Mucosa of stomach (tissue), 1 donor: ENCODE results near the gene SLF2.

ENCODE experiments used
- H3K27me3 ChIP-seq: one replicate; pipeline ENCODE4 v1.7.0; 2013; ENCODE audit warnings: mild to moderate bottlenecking, low read length; ENCODE audit not compliant: control insufficient read depth, insufficient read depth
- H3K36me3 ChIP-seq: one replicate; pipeline ENCODE4 v1.7.0; 2013; ENCODE audit warnings: low read length; ENCODE audit not compliant: control insufficient read depth, insufficient read depth
- H3K4me1 ChIP-seq: one replicate; pipeline ENCODE4 v1.7.0; 2013; ENCODE audit warnings: mild to moderate bottlenecking, low read length; ENCODE audit not compliant: control insufficient read depth, insufficient read depth
- H3K4me3 ChIP-seq: one replicate; pipeline ENCODE4 v1.7.0; 2013; ENCODE audit warnings: low read length
- H3K9ac ChIP-seq: one replicate; pipeline ENCODE4 v1.7.0; 2013; ENCODE audit warnings: mild to moderate bottlenecking, low read length, moderate library complexity
- H3K9me3 ChIP-seq: one replicate; pipeline ENCODE4 v1.7.0; 2013; ENCODE audit warnings: mild to moderate bottlenecking, low read length, moderate library complexity; ENCODE audit not compliant: control insufficient read depth
- donor health status: Pancreatic carcinoma.

SLF2 gene

GRCh38 chr10:101012525-101013364 is 100.0 kb downstream of the SLF2 start:
- H3K27me3 ChIP-seq, result peaks cover 15% of the 10 kb centered on the region
- H3K9ac ChIP-seq, result no peak overlapping the region
- H3K36me3 ChIP-seq, result no peaks in the 10 kb centered on the region
- peaks cover 26% of the 10 kb centered on the region for H3K4me1 ChIP-seq
- no peak overlapping the region for H3K4me3 ChIP-seq
- no peaks in the 10 kb centered on the region for H3K9me3 ChIP-seq

- peaks cover 19% of the 10 kb centered on the region for H3K27me3 ChIP-seq
- H3K9ac ChIP-seq, result no peak overlapping the region
- H3K9me3 ChIP-seq, result no peaks in the 10 kb centered on the region
- H3K4me1 ChIP-seq, result peaks cover 27% of the 10 kb centered on the region
- H3K4me3 ChIP-seq, result no peak overlapping the region
- H3K36me3 ChIP-seq, result no peaks in the 10 kb centered on the region
Measured at GRCh38 chr10:101013365-101013825, 100.6 kb downstream of the SLF2 start.

- H3K27me3 ChIP-seq, result peaks cover 25% of the 10 kb centered on the region
- no peaks in the 10 kb centered on the region for H3K9me3 ChIP-seq
- H3K9ac ChIP-seq, result no peak overlapping the region
- peaks cover 35% of the 10 kb centered on the region for H3K4me1 ChIP-seq
- H3K4me3 ChIP-seq, result no peak overlapping the region
- no peaks in the 10 kb centered on the region for H3K36me3 ChIP-seq
Measured at GRCh38 chr10:101014230-101014884, 101.6 kb downstream of the SLF2 start.
